SK-N-SH treated with all-trans-retinoic acid at 6 μM for 48 hours (cell line): Measurements from ENCODE around the gene PROK2.

ENCODE experiments used
- ATAC-seq: fragments of 200-7000 bp; cut with Tn5 transposase; 3 replicates; pipeline ENCODE4 v1.9.1; 2020; ENCODE audit warnings: mild to moderate bottlenecking, moderate library complexity
- ARNTL ChIP-seq: fragments of 450-650 bp; formaldehyde crosslinking; IDR thresholded peaks from 2 replicates; pipeline ENCODE4 v1.5.0; 2020; ENCODE audit warnings: low read depth, mild to moderate bottlenecking, moderate library complexity, borderline replicate concordance
- BACH2 ChIP-seq: fragments of 250-450 bp; sonication (Bioruptor Pico); IDR thresholded peaks from 2 replicates; pipeline ENCODE4 v1.9.0; 2021; ENCODE audit warnings: mild to moderate bottlenecking, borderline replicate concordance
- CSDC2 ChIP-seq: fragments of 250-450 bp; sonication (Bioruptor Pico); IDR thresholded peaks from 2 replicates; pipeline ENCODE4 v1.5.0; 2020; ENCODE audit warnings: mild to moderate bottlenecking, moderate library complexity
- ESRRG ChIP-seq: fragments of 250-450 bp; sonication (Bioruptor Pico); IDR thresholded peaks from 2 replicates; pipeline ENCODE4 v1.6.1; 2021; ENCODE audit warnings: mild to moderate bottlenecking
- GLIS3 ChIP-seq: fragments of 250-450 bp; sonication (Bioruptor Pico); IDR thresholded peaks from 2 replicates; pipeline ENCODE4 v1.5.0; 2020; ENCODE audit warnings: mild to moderate bottlenecking, moderate library complexity
- ISL1 ChIP-seq: fragments of 250-450 bp; sonication (Bioruptor Pico); IDR thresholded peaks from 2 replicates; pipeline ENCODE4 v2.1.2; 2022; ENCODE audit warnings: mild to moderate bottlenecking, moderate library complexity
- OSR1 ChIP-seq: fragments of 250-450 bp; sonication (Bioruptor Pico); IDR thresholded peaks from 2 replicates; pipeline ENCODE4 v1.8.0; 2022; ENCODE audit warnings: moderate library complexity, mild to moderate bottlenecking, inconsistent platforms
- PPARA ChIP-seq: fragments of 250-450 bp; sonication (Bioruptor Pico); IDR thresholded peaks from 2 replicates; pipeline ENCODE4 v1.5.0; 2020; ENCODE audit warnings: mild to moderate bottlenecking, borderline replicate concordance
- RARB ChIP-seq: fragments of 250-450 bp; sonication (Bioruptor Pico); IDR thresholded peaks from 2 replicates; pipeline ENCODE4 v1.8.0; 2021; ENCODE audit warnings: mild to moderate bottlenecking, moderate library complexity
- TCF4 ChIP-seq: fragments of 250-450 bp; sonication (Bioruptor Pico); IDR thresholded peaks from 2 replicates; pipeline ENCODE4 v1.8.0; 2021; ENCODE audit warnings: mild to moderate bottlenecking, moderate library complexity, borderline replicate concordance
- TOX ChIP-seq: fragments of 250-450 bp; sonication (Bioruptor Pico); IDR thresholded peaks from 2 replicates; pipeline ENCODE4 v1.8.0; 2021; ENCODE audit warnings: mild to moderate bottlenecking, moderate library complexity, borderline replicate concordance
- ZC3H10 ChIP-seq: fragments of 250-450 bp; sonication (Bioruptor Pico); IDR thresholded peaks from 2 replicates; pipeline ENCODE4 v1.5.1; 2021; ENCODE audit warnings: mild to moderate bottlenecking, moderate library complexity
- ZFP3 ChIP-seq: fragments of 250-450 bp; sonication (Bioruptor Pico); IDR thresholded peaks from 2 replicates; pipeline ENCODE4 v1.5.0; 2020; ENCODE audit warnings: mild to moderate bottlenecking, moderate library complexity
- ZFP30 ChIP-seq: fragments of 450-650 bp; formaldehyde crosslinking; IDR thresholded peaks from 2 replicates; pipeline ENCODE4 v1.5.0; 2022; ENCODE audit warnings: mild to moderate bottlenecking, moderate library complexity
- ZNF565 ChIP-seq: fragments of 450-650 bp; formaldehyde crosslinking; conservative IDR thresholded peaks from 2 replicates; pipeline ENCODE4 v1.5.0; 2020; ENCODE audit warnings: low read depth, mild to moderate bottlenecking, moderate library complexity
- ZNF70 ChIP-seq: fragments of 450-650 bp; formaldehyde crosslinking; IDR thresholded peaks from 2 replicates; pipeline ENCODE4 v1.5.0; 2020; ENCODE audit warnings: mild to moderate bottlenecking, moderate library complexity
- ZNF8 ChIP-seq: fragments of 450-650 bp; formaldehyde crosslinking; IDR thresholded peaks from 2 replicates; pipeline ENCODE4 v1.5.0; 2020; ENCODE audit warnings: mild to moderate bottlenecking, moderate library complexity
- TF ChIP-seq, protein P1 (sequence below): fragments of 250-450 bp; sonication (Bioruptor Pico); IDR thresholded peaks from 2 replicates; pipeline ENCODE4 v1.8.0; 2021; ENCODE audit warnings: low read depth, mild to moderate bottlenecking, moderate library complexity, borderline replicate concordance
- TF ChIP-seq, protein P2 (sequence below): fragments of 250-450 bp; sonication (Bioruptor Pico); IDR thresholded peaks from 2 replicates; pipeline ENCODE4 v1.8.0; 2020; ENCODE audit warnings: mild to moderate bottlenecking, moderate library complexity, borderline replicate concordance
- TF ChIP-seq, protein P3 (sequence below): fragments of 250-450 bp; sonication (Bioruptor Pico); IDR thresholded peaks from 2 replicates; pipeline ENCODE4 v1.5.0; 2020; ENCODE audit warnings: mild to moderate bottlenecking, moderate library complexity
- TF ChIP-seq, protein P4 (sequence below): fragments of 250-450 bp; sonication (Bioruptor Pico); IDR thresholded peaks from 2 replicates; pipeline ENCODE4 v1.5.1; 2021; ENCODE audit warnings: mild to moderate bottlenecking, moderate library complexity
- TF ChIP-seq, protein P5 (sequence below): fragments of 250-450 bp; sonication (Bioruptor Pico); IDR thresholded peaks from 2 replicates; pipeline ENCODE4 v1.5.1; 2020; ENCODE audit warnings: low read depth, mild to moderate bottlenecking, moderate library complexity

Gene PROK2

DNA sequence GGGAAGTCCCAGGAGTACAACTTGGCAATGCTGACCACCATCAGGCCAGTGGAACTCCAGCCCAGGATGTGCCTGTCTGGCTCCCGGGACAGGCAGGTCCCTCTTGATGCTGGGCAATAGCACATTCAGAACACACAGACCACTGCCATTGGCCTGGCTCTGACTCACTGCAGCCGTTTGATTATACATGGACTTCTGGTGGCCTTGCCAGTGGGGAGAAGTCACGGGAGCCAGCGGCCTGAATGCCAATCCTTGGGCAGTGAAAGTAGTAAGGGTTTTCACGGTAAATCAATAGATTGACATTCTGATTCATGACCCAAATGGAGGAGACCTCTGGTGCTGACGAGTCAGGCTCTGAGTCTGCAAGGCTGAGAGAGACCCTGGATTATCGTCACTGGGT is 12.5 kb upstream of the PROK2 start:
- no peak for ATAC-seq
- TF ChIP-seq BACH2 (CRISPR knock-in tag) (no peak), ISL1 (CRISPR knock-in tag) (no peak), RARB (CRISPR knock-in tag) (no peak), TOX (CRISPR knock-in tag) (no peak), ARNTL (CRISPR knock-in tag) (no peak), GLIS3 (CRISPR knock-in tag) (no peak), ZFP3 (CRISPR knock-in tag) (no peak), CSDC2 (CRISPR knock-in tag) (no peak), PPARA (CRISPR knock-in tag) (no peak), ZNF565 (CRISPR knock-in tag) (no peak), ZC3H10 (CRISPR knock-in tag) (no peak)
- TF ChIP-seq, protein P1, sequence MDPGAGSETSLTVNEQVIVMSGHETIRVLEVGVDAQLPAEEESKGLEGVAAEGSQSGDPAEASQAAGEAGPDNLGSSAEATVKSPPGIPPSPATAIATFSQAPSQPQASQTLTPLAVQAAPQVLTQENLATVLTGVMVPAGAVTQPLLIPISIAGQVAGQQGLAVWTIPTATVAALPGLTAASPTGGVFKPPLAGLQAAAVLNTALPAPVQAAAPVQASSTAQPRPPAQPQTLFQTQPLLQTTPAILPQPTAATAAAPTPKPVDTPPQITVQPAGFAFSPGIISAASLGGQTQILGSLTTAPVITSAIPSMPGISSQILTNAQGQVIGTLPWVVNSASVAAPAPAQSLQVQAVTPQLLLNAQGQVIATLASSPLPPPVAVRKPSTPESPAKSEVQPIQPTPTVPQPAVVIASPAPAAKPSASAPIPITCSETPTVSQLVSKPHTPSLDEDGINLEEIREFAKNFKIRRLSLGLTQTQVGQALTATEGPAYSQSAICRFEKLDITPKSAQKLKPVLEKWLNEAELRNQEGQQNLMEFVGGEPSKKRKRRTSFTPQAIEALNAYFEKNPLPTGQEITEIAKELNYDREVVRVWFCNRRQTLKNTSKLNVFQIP: no peak
- TF ChIP-seq, protein P2, sequence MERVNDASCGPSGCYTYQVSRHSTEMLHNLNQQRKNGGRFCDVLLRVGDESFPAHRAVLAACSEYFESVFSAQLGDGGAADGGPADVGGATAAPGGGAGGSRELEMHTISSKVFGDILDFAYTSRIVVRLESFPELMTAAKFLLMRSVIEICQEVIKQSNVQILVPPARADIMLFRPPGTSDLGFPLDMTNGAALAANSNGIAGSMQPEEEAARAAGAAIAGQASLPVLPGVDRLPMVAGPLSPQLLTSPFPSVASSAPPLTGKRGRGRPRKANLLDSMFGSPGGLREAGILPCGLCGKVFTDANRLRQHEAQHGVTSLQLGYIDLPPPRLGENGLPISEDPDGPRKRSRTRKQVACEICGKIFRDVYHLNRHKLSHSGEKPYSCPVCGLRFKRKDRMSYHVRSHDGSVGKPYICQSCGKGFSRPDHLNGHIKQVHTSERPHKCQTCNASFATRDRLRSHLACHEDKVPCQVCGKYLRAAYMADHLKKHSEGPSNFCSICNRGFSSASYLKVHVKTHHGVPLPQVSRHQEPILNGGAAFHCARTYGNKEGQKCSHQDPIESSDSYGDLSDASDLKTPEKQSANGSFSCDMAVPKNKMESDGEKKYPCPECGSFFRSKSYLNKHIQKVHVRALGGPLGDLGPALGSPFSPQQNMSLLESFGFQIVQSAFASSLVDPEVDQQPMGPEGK: no peak
- TF ChIP-seq, protein P3, sequence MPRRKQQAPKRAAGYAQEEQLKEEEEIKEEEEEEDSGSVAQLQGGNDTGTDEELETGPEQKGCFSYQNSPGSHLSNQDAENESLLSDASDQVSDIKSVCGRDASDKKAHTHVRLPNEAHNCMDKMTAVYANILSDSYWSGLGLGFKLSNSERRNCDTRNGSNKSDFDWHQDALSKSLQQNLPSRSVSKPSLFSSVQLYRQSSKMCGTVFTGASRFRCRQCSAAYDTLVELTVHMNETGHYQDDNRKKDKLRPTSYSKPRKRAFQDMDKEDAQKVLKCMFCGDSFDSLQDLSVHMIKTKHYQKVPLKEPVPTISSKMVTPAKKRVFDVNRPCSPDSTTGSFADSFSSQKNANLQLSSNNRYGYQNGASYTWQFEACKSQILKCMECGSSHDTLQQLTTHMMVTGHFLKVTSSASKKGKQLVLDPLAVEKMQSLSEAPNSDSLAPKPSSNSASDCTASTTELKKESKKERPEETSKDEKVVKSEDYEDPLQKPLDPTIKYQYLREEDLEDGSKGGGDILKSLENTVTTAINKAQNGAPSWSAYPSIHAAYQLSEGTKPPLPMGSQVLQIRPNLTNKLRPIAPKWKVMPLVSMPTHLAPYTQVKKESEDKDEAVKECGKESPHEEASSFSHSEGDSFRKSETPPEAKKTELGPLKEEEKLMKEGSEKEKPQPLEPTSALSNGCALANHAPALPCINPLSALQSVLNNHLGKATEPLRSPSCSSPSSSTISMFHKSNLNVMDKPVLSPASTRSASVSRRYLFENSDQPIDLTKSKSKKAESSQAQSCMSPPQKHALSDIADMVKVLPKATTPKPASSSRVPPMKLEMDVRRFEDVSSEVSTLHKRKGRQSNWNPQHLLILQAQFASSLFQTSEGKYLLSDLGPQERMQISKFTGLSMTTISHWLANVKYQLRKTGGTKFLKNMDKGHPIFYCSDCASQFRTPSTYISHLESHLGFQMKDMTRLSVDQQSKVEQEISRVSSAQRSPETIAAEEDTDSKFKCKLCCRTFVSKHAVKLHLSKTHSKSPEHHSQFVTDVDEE: no peak
- TF ChIP-seq, all 23 proteins: peak for 0

DNA sequence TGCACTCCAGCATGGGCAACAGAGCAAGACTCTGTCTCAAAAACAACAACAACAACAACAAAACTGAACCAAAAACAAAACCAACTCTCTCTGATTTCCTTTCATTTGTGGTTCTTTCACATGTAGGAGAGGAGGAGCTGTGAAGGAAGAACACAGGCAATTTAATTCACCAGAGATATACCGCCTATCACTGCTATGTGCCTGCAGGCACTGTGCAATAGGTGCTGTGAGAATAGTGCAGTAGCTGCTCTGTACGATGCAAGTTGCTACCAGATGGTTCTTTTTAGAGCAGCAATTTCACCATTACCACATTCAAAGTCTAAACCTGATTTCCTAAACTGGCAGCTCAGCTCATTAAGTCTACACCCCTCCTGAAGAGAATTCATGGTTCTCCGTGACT is 11.3 kb upstream of the PROK2 start:
- no peak for TF ChIP-seq PPARA (CRISPR knock-in tag)
- TF ChIP-seq, protein P2: no peak
- no peak for TF ChIP-seq ESRRG (CRISPR knock-in tag)
- TF ChIP-seq ZFP30 (CRISPR knock-in tag): no peak
- TF ChIP-seq CSDC2 (CRISPR knock-in tag): no peak
- TF ChIP-seq ISL1 (CRISPR knock-in tag): no peak
- TF ChIP-seq ZFP3 (CRISPR knock-in tag): no peak
- no peak for TF ChIP-seq ZC3H10 (CRISPR knock-in tag)
- ATAC-seq: no peak

DNA sequence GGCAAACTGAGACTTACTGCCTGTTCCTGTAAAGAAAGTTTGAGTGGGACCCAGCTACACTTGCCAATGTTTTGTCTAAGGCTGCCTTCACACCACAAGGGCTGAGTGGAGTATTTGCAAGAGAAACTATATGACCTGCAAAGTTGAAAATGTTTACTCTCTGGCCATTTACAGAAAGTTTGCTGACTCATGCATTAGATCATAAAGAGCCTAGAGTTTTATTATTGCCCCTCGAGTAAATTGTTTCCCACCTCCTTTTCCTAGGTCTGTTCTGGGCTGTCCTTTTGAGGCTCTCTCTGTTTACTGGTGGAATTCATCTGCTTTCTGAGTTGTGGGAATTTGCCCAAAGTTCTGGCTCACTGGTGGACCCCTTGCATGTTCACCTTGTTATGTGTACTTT is 6.7 kb upstream of the PROK2 start:
- ATAC-seq: no peak
- no peak for TF ChIP-seq ZNF565 (CRISPR knock-in tag)
- no peak for TF ChIP-seq RARB (CRISPR knock-in tag)
- TF ChIP-seq GLIS3 (CRISPR knock-in tag): no peak
- no peak for TF ChIP-seq PPARA (CRISPR knock-in tag)
- no peak for TF ChIP-seq OSR1 (CRISPR knock-in tag)
- TF ChIP-seq TOX (CRISPR knock-in tag): no peak
- TF ChIP-seq ISL1 (CRISPR knock-in tag): no peak
- TF ChIP-seq CSDC2 (CRISPR knock-in tag): no peak
- TF ChIP-seq, protein P4, sequence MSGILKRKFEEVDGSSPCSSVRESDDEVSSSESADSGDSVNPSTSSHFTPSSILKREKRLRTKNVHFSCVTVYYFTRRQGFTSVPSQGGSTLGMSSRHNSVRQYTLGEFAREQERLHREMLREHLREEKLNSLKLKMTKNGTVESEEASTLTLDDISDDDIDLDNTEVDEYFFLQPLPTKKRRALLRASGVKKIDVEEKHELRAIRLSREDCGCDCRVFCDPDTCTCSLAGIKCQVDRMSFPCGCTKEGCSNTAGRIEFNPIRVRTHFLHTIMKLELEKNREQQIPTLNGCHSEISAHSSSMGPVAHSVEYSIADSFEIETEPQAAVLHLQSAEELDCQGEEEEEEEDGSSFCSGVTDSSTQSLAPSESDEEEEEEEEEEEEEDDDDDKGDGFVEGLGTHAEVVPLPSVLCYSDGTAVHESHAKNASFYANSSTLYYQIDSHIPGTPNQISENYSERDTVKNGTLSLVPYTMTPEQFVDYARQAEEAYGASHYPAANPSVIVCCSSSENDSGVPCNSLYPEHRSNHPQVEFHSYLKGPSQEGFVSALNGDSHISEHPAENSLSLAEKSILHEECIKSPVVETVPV: no peak
- TF ChIP-seq, protein P1: no peak
- TF ChIP-seq ZNF8: no peak
- TF ChIP-seq ZC3H10 (CRISPR knock-in tag): no peak
- TF ChIP-seq ZNF70 (CRISPR knock-in tag): no peak
- no peak for TF ChIP-seq TCF4
- TF ChIP-seq, protein P5, sequence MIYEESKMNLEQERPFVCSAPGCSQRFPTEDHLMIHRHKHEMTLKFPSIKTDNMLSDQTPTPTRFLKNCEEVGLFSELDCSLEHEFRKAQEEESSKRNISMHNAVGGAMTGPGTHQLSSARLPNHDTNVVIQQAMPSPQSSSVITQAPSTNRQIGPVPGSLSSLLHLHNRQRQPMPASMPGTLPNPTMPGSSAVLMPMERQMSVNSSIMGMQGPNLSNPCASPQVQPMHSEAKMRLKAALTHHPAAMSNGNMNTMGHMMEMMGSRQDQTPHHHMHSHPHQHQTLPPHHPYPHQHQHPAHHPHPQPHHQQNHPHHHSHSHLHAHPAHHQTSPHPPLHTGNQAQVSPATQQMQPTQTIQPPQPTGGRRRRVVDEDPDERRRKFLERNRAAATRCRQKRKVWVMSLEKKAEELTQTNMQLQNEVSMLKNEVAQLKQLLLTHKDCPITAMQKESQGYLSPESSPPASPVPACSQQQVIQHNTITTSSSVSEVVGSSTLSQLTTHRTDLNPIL (CRISPR knock-in tag): no peak
